Stimulated activated CD4-positive, alpha-beta T cell treated with anti-CD3 and anti-CD28 coated beads, Interleukin-4, amount 100 ng/mL, for 24 hours (primary cell): ENCODE data around the gene SRCIN1.

ENCODE experiments used
- DNase-seq: peaks from one replicate; pipeline ENCODE4 v3.0.0-alpha.2; 2020

Gene SRCIN1

GRCh38 chr17:38577645-38578173 lies 28.0 kb downstream of the SRCIN1 start:
- no peak for DNase-seq

GRCh38 chr17:38577244-38577643 lies 28.5 kb downstream of the SRCIN1 start:
- no peak for DNase-seq

- DNase-seq, result no peak
Observed at GRCh38 chr17:38575781-38576180, 30.0 kb downstream of the SRCIN1 start.

- no peak for DNase-seq
Observed at GRCh38 chr17:38574712-38575111, 31.0 kb downstream of the SRCIN1 start.

- no peak for DNase-seq
Observed at GRCh38 chr17:38572669-38573365, 32.9 kb downstream of the SRCIN1 start.

GRCh38 chr17:38571833-38572668 lies 33.7 kb downstream of the SRCIN1 start:
- DNase-seq, result no peak

GRCh38 chr17:38569701-38570512 lies 35.8 kb downstream of the SRCIN1 start:
- no peak for DNase-seq

GRCh38 chr17:38568845-38569510 lies 36.8 kb downstream of the SRCIN1 start:
- DNase-seq, result no peak

GRCh38 chr17:38568274-38568673 lies 37.5 kb downstream of the SRCIN1 start:
- DNase-seq, result no peak

GRCh38 chr17:38567350-38567749 lies 38.4 kb downstream of the SRCIN1 start:
- no peak for DNase-seq

GRCh38 chr17:38566666-38567031 lies 39.1 kb downstream of the SRCIN1 start:
- no peak for DNase-seq

- DNase-seq, result no peak
Observed at GRCh38 chr17:38565853-38566665, 39.7 kb downstream of the SRCIN1 start.

GRCh38 chr17:38564869-38565268 lies 40.9 kb downstream of the SRCIN1 start:
- no peak for DNase-seq

GRCh38 chr17:38564254-38564837 lies 41.4 kb downstream of the SRCIN1 start:
- no peak for DNase-seq

- DNase-seq, result no peak
Observed at GRCh38 chr17:38563362-38564253, 42.1 kb downstream of the SRCIN1 start.

GRCh38 chr17:38562903-38563302 lies 42.8 kb downstream of the SRCIN1 start:
- no peak for DNase-seq

- DNase-seq, result no peak
Observed at GRCh38 chr17:38562215-38562569, 43.6 kb downstream of the SRCIN1 start.

- DNase-seq, result no peak
Observed at GRCh38 chr17:38561416-38562214, 44.1 kb downstream of the SRCIN1 start.

GRCh38 chr17:38560503-38561318 lies 45.0 kb downstream of the SRCIN1 start:
- DNase-seq, result no peak
